GM12874 (cell line): Measurements from ENCODE around the gene CIBAR2.
A peak's percentile ranks its signal among the peaks of the same experiment; 100 is the strongest.

ENCODE experiments used
- CTCF ChIP-seq: IDR thresholded peaks from 2 replicates; pipeline ENCODE4 v1.5.1; 2011; ENCODE audit warnings: low read depth, mild to moderate bottlenecking, control low read depth, low read length, moderate library complexity; ENCODE audit not compliant: insufficient read depth

CIBAR2 gene

GRCh38 chr16:85061566-85061965 lies 50.7 kb downstream of the CIBAR2 start:
- TF ChIP-seq CTCF, result no peak

DNA sequence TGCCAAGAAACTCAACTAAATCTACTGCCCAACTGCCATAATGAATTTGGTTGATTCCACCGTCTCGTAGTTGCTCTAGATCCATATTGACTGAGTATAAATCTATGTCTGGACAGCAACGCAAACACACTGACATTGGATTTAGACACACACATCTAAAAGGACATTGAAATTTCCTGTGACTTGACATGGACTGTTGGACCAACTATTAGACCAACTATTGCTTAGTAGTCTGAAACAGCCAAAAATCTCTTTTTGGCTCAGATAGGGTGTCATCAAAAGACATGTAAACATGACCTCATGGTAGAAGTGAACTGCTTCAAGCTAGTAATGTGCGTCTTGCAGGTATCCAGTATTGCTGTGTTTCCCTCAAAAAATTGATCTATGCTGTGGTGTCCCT lies 53.4 kb downstream of the CIBAR2 start:
- TF ChIP-seq CTCF, result no peak

- TF ChIP-seq CTCF, result no peak
Observed at GRCh38 chr16:85057948-85058347, 54.3 kb downstream of the CIBAR2 start.

DNA sequence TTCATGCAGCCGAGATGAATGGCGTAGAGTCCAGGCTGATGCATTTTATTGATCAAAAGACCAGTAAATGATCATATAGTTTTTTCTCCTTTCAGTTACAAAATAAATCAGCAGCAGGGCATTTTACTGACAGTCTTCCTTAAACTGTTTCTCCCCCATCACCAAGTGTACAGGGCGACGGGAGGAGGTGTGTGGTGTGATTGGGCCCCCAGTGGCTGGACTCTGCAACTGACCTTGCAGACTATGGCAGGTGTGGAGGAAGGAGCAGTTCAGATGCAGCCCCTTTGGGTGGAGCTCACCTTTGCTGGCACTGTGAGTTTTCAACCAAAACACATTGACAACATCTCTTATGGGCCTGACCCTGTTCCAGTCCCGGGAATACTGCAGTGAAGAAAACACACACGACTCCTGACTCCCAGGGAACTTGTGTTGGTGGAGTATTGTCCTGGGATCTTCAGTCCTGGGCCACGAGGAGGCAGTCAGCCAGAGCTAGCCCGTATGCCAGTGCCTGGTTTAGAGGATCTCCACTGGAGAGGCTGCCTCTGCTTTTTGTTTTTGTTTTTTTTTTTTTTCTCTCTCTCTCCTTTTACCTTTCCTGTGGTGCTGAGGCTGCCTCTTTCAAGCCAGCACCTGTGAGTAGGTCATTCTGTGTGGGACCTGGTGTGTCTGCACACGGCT lies 54.9 kb downstream of the CIBAR2 start:
- peak; percentile 51; the same call in 1 of the 2 replicates for TF ChIP-seq CTCF

GRCh38 chr16:85056211-85056748 lies 56.0 kb downstream of the CIBAR2 start:
- TF ChIP-seq CTCF, result peak; percentile 29

DNA sequence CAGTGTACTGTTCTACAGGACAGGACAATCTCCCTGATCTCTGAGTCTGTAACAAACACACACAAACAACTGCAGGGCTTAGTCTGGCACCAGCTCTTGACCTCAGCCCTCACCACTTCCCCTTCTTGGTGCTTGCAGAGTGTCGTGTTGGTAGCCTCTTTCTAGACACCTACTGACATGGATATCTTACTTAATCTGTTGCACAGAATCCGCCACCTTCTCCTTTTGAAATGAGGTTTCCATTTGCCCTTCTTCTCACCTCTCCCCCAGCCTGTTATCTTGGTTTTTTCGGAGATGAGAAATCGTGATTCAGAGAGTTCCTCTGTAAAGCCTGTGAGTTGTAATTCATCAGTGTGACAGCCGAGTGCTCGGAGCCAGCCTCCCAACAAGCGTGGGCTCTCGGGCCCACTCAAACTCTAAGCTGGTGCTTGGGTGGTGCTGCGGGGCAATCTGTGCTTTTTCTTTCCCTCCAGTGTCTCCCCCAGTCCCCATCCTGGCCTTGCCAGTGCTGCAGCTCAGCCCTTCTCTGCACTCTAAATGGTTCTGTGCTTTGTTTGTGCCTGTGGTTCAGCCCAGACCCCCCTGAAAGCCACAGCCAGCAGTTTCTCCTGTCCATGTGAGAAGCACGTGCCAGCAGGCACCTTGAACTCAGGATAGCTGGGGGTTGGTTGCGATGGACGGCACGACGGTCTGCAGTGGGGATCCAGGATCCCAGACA lies 56.6 kb downstream of the CIBAR2 start:
- no peak for TF ChIP-seq CTCF

DNA sequence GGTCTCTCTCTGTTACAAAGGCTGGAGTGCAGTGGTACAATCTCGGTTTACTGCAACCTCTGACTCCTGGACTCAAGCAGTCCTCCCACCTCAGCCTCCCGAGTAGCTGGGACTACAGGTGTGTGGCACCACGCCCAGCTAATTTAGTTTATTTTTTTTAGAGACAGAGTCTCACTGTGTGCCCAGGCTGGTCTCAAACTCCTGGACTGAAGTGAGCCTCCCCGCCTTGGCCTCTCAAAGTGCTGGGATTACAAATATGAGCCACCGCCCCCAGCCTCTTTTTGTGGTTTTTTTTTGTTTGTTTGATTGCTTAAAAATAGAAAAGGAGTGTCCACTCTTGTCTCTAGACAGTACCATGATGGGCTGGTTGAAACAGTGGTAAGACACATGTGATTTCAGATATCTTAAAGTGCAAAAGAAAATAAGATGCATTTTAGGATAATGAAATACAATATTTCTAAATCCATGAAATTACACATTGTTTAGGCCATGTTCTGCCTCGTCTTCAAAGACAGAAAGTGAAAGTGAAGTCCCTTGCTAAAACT lies 57.3 kb downstream of the CIBAR2 start:
- no peak for TF ChIP-seq CTCF
